Neural cell (in vitro differentiated cells): Measurements from ENCODE around the gene AGA.

Source experiments
- EZH2 ChIP-seq: fragments of 200-600, 300-800 bp; shearing (Covaris generic), sonication (generic); IDR thresholded peaks from 2 replicates; pipeline ENCODE4 v1.6.1; 2014; ENCODE audit warnings: antibody characterized with exemption, low read length, borderline replicate concordance, mild to moderate bottlenecking; ENCODE audit not compliant: insufficient read depth, poor library complexity, severe bottlenecking
- POLR2AphosphoS5 ChIP-seq: IDR thresholded peaks from 2 replicates; pipeline ENCODE4 v1.6.1; 2012
- RAD21 ChIP-seq: fragments of 450-650 bp; conservative IDR thresholded peaks from 2 replicates; pipeline ENCODE4 v1.6.1; 2014; ENCODE audit warnings: antibody characterized with exemption, mild to moderate bottlenecking, moderate library complexity
- TF ChIP-seq, protein P1 (sequence below): fragments of 450-650 bp; IDR thresholded peaks from 2 replicates; pipeline ENCODE4 v1.5.1; 2014; ENCODE audit warnings: antibody characterized with exemption, mild to moderate bottlenecking, moderate library complexity; ENCODE audit not compliant: poor library complexity, severe bottlenecking

DNA sequence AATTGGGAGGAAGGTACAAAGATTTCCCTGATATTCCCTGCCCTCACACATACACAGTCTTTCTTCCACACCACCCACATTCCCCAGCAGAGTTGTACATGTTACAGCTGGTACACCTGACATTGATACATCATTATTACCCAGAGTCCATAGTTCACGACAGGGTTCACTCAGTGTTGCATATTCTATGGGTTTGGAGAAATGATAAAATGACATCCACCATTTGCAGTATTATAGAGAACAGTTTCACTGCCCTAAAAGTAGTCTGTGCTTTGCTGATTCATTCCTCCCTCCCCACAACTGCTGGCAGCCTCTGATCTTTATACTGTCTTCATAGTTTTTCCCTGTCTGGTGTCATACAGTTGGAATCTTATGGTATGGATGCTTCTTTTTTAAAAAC lies 15.0 kb downstream of the AGA start:
- TF ChIP-seq, protein P1, sequence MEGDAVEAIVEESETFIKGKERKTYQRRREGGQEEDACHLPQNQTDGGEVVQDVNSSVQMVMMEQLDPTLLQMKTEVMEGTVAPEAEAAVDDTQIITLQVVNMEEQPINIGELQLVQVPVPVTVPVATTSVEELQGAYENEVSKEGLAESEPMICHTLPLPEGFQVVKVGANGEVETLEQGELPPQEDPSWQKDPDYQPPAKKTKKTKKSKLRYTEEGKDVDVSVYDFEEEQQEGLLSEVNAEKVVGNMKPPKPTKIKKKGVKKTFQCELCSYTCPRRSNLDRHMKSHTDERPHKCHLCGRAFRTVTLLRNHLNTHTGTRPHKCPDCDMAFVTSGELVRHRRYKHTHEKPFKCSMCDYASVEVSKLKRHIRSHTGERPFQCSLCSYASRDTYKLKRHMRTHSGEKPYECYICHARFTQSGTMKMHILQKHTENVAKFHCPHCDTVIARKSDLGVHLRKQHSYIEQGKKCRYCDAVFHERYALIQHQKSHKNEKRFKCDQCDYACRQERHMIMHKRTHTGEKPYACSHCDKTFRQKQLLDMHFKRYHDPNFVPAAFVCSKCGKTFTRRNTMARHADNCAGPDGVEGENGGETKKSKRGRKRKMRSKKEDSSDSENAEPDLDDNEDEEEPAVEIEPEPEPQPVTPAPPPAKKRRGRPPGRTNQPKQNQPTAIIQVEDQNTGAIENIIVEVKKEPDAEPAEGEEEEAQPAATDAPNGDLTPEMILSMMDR = no peak
- TF ChIP-seq EZH2 (no peak), RAD21 (no peak), POLR2AphosphoS5 (no peak)
